K562 (cell line): Measurements from ENCODE around the gene FAM83G. TPM values are rescaled to one million over a fixed set of nuclear protein-coding genes. Genes with fewer than 3 reads are reported as not detected.
A peak's percentile ranks its signal among the peaks of the same experiment; 100 is the strongest.

Source experiments
- ATAC-seq: fragments of 200-7000 bp; cut with Tn5 transposase; 3 replicates; pipeline ENCODE4 v1.9.1; 2020; ENCODE audit warnings: moderate library complexity
- BruUV-seq: library from RNA; stranded (reverse); fragments of 400-500 nt; replicated peaks from 2 replicates; lab custom pipeline; 2021; lab: Mats Ljungman, UMichigan
- CTCF ChIA-PET: fragments of 300-600 bp; formaldehyde crosslinking; extraction: SDS; loops from one replicate; lab custom pipeline; 2021; ENCODE audit warnings: low intra/inter-chr PET ratio; lab: Yijun Ruan, JAX
- POLR2A ChIA-PET: fragments of 300-600, 350-650 bp; sonication (Branson Sonifier 250); formaldehyde crosslinking; extraction: SDS; loops from one replicate; lab custom pipeline; 2021; ENCODE audit warnings: antibody characterized with exemption, inconsistent platforms; lab: Yijun Ruan, JAX
- DNase-seq, 4 experiments: peaks; one replicate each; pipeline versions ENCODE4 v3.0.0 to v3.0.0-alpha.2; 2011 to 2018; ENCODE audit warnings: low spot score in 3 of 4, mixed read lengths in 3 of 4; ENCODE audit errors: extremely low read depth in 1 of 4
- FAIRE-seq: peaks from 2 replicates; lab custom pipeline; 2011; peaks lifted over from hg19 to GRCh38; lab: Jason Lieb, UNC
- H2AFZ ChIP-seq: 2 replicates; pipeline ENCODE4 v1.6.0; 2011; ENCODE audit warnings: low read depth, low read length, control low read depth, inconsistent platforms
- H3K27ac ChIP-seq: fragments of 200-600 bp; 3 replicates; pipeline ENCODE4 v1.8.0; 2011; ENCODE audit warnings: low read depth, mild to moderate bottlenecking, control low read depth, inconsistent platforms, low read length, moderate library complexity, mixed read lengths; ENCODE audit errors: extremely low read depth
- H3K27me3 ChIP-seq, 2 experiments: fragments of 300-600 bp in 1 of 2; 2 replicates in 1 of 2; 3 replicates in 1 of 2; pipeline versions ENCODE4 v1.6.0 to v1.8.0; 2011; ENCODE audit warnings: inconsistent platforms in 2 of 2, low read length in 2 of 2, mild to moderate bottlenecking in 1 of 2, mixed read lengths in 1 of 2, moderate library complexity in 1 of 2; ENCODE audit not compliant: control insufficient read depth in 2 of 2, insufficient read depth in 2 of 2
- H3K36me3 ChIP-seq: fragments of 300-600 bp; 3 replicates; pipeline ENCODE4 v1.8.0; 2011; ENCODE audit warnings: mild to moderate bottlenecking, low read length, inconsistent platforms; ENCODE audit not compliant: control insufficient read depth, insufficient read depth
- H3K4me1 ChIP-seq, 2 experiments: fragments of 200-600 bp in 1 of 2; replicated peaks in 1 of 2; 2 replicates in 1 of 2; 3 replicates in 1 of 2; pipeline versions ENCODE4 v1.5.1 to v1.8.0; 2011; ENCODE audit warnings: inconsistent platforms in 2 of 2, low read length in 2 of 2, mild to moderate bottlenecking in 1 of 2, mixed read lengths in 1 of 2, moderate library complexity in 1 of 2; ENCODE audit not compliant: control insufficient read depth in 2 of 2, insufficient read depth in 2 of 2
- H3K4me2 ChIP-seq: 2 replicates; pipeline ENCODE4 v1.6.1; 2011; ENCODE audit warnings: low read length, control low read depth, inconsistent platforms, mixed read lengths; ENCODE audit not compliant: insufficient read depth
- H3K4me3 ChIP-seq: fragments of 200-600 bp; sonication (generic), shearing (Covaris generic); 2 replicates; pipeline ENCODE4 v1.5.1; 2016; ENCODE audit warnings: control low read depth, inconsistent platforms
- H3K79me2 ChIP-seq: fragments of 200-600 bp; 3 replicates; pipeline ENCODE4 v1.8.0; 2011; ENCODE audit warnings: low read length, inconsistent platforms; ENCODE audit not compliant: control insufficient read depth, insufficient read depth
- H3K9ac ChIP-seq, 2 experiments: 2 replicates each; pipeline versions ENCODE4 v1.6.0 to v1.6.1; 2011; ENCODE audit warnings: low read depth in 2 of 2, low read length in 2 of 2, control low read depth in 1 of 2, inconsistent platforms in 1 of 2, mild to moderate bottlenecking in 1 of 2, mixed read lengths in 1 of 2; ENCODE audit not compliant: insufficient read depth in 1 of 2
- H3K9me1 ChIP-seq: one replicate; pipeline ENCODE4 v1.6.0; 2011; ENCODE audit warnings: inconsistent platforms, mild to moderate bottlenecking, low read length, moderate library complexity; ENCODE audit not compliant: control insufficient read depth, insufficient read depth
- H3K9me3 ChIP-seq: replicated peaks from 2 replicates; pipeline ENCODE4 v1.5.1; 2011; ENCODE audit warnings: low read depth, low read length, inconsistent platforms; ENCODE audit not compliant: control insufficient read depth, insufficient read depth
- H4K20me1 ChIP-seq: replicated peaks from 2 replicates; pipeline ENCODE4 v1.6.1; 2011; ENCODE audit warnings: low read length, inconsistent platforms, mixed read lengths; ENCODE audit not compliant: control insufficient read depth, insufficient read depth
- EGR1 ChIP-seq: fragments of 450-650 bp; conservative IDR thresholded peaks from 2 replicates; pipeline ENCODE4 v1.6.1; 2017; ENCODE audit warnings: mild to moderate bottlenecking
- HDAC3 ChIP-seq: fragments of 450-650 bp; IDR thresholded peaks from 2 replicates; pipeline ENCODE4 v1.6.1; 2018; ENCODE audit warnings: borderline replicate concordance, mild to moderate bottlenecking, moderate library complexity; ENCODE audit not compliant: partially characterized antibody
- KAT7 ChIP-seq: sonication (generic); formaldehyde crosslinking; IDR thresholded peaks from 2 replicates; pipeline ENCODE4 v1.8.0; 2022; ENCODE audit warnings: missing genetic modification reagents, mild to moderate bottlenecking, borderline replicate concordance
- MED1 ChIP-seq: sonication (generic); formaldehyde crosslinking; IDR thresholded peaks from 2 replicates; pipeline ENCODE4 v1.8.1; 2023; ENCODE audit warnings: missing genetic modification reagents, borderline replicate concordance
- NEUROD1 ChIP-seq: fragments of 150-350 bp; IDR thresholded peaks from 2 replicates; pipeline ENCODE4 v1.6.1; 2014; ENCODE audit warnings: borderline replicate concordance, low read length, low read depth; ENCODE audit not compliant: partially characterized antibody
- POLR2G ChIP-seq: fragments of 200-400 bp; formaldehyde crosslinking; IDR thresholded peaks from 2 replicates; pipeline ENCODE4 v1.6.1; 2017; ENCODE audit warnings: low read depth, mild to moderate bottlenecking, antibody characterized with exemption, low read length, moderate library complexity
- RBFOX2 ChIP-seq: fragments of 200-400 bp; formaldehyde crosslinking; IDR thresholded peaks from 2 replicates; pipeline ENCODE4 v1.6.1; 2017; ENCODE audit warnings: low read depth, mild to moderate bottlenecking, low read length, moderate library complexity
- TFE3 ChIP-seq: fragments of 450-650 bp; formaldehyde crosslinking; IDR thresholded peaks from 2 replicates; pipeline ENCODE4 v1.4.0; 2020; ENCODE audit warnings: mild to moderate bottlenecking, mixed read lengths
- ZNF253 ChIP-seq: fragments of 250-450 bp; sonication (Bioruptor Pico); conservative IDR thresholded peaks from 2 replicates; pipeline ENCODE4 v1.6.1; 2021; ENCODE audit warnings: mild to moderate bottlenecking
- WGBS: fragments of 100-300 bp; shearing (Covaris generic); methylation state at CpG from one replicate; pipeline ENCODE4 v1.1.6; 2016; ENCODE audit warnings: low coverage, mixed read lengths; ENCODE audit not compliant: insufficient coverage; ENCODE audit errors: missing lambda C conversion rate; 5-methylcytosine and 5-hydroxymethylcytosine counted together
- in situ Hi-C: fragments of 300-500 bp; cut with MboI; formaldehyde crosslinking; loops from 4 replicates; pipeline ENCODE4 v1.15.0; 2018; ENCODE audit warnings: inconsistent platforms, mixed read lengths
- intact Hi-C: fragments of 100-400 bp; cut with micrococcal nuclease; formaldehyde crosslinking; loops from 2 replicates; pipeline ENCODE4 v1.14.2; 2022
- polyA plus RNA-seq, 8 experiments: library from polyadenylated mRNA; depleted of rRNA in 4 of 8; stranded (reverse) in 5 of 8; unstranded in 3 of 8; fragments of >200 nt; fragmentation: Nextera tagmentation in 2 of 8; fragmentation: Illumina TruSeq in 1 of 8; extraction: Ambion mirVana in 2 of 8; extraction: Trizol in 1 of 8; gene quantifications; 2 replicates each; pipeline versions ENCODE4 v1.2.1 to v1.2.3, GENCODE V29; 2011 to 2014; ENCODE audit warnings: inconsistent platforms in 1 of 8, missing spikeins in 1 of 8
- total RNA-seq, 7 experiments: library from RNA; depleted of rRNA in 6 of 7; stranded (reverse); fragments of >200 nt in 6 of 7; fragmentation: Illumina TruSeq in 2 of 7; extraction: Trizol in 2 of 7; gene quantifications; 2 replicates each; pipeline versions ENCODE4 v1.2.1 to v1.2.3, GENCODE V29; 2011 to 2021; ENCODE audit warnings: low replicate concordance in 1 of 7
- TF ChIP-seq, protein P1 (sequence below): sonication (generic); formaldehyde crosslinking; IDR thresholded peaks from 2 replicates; pipeline ENCODE4 v1.8.0; 2023; ENCODE audit warnings: missing genetic modification reagents, mild to moderate bottlenecking, borderline replicate concordance
- TF ChIP-seq, protein P2 (sequence below): sonication (generic); formaldehyde crosslinking; IDR thresholded peaks from 2 replicates; pipeline ENCODE4 v1.8.0; 2022; ENCODE audit warnings: missing genetic modification reagents, mild to moderate bottlenecking, moderate library complexity, borderline replicate concordance

FAM83G gene
- total and polyA plus RNA-seq, 9 of the 15 experiments (the other 6 are each of a cell fraction or from before 2014, with no cell fraction given): 0.04 to 10.3 (median 4.5) TPM; not detected in 1

GRCh38 chr17:19003543-19004420 lies 782 bp downstream of the FAM83G start:
- peaks cover 20% of the 10 kb centered on the region for H4K20me1 ChIP-seq
- TF ChIP-seq, protein P1, sequence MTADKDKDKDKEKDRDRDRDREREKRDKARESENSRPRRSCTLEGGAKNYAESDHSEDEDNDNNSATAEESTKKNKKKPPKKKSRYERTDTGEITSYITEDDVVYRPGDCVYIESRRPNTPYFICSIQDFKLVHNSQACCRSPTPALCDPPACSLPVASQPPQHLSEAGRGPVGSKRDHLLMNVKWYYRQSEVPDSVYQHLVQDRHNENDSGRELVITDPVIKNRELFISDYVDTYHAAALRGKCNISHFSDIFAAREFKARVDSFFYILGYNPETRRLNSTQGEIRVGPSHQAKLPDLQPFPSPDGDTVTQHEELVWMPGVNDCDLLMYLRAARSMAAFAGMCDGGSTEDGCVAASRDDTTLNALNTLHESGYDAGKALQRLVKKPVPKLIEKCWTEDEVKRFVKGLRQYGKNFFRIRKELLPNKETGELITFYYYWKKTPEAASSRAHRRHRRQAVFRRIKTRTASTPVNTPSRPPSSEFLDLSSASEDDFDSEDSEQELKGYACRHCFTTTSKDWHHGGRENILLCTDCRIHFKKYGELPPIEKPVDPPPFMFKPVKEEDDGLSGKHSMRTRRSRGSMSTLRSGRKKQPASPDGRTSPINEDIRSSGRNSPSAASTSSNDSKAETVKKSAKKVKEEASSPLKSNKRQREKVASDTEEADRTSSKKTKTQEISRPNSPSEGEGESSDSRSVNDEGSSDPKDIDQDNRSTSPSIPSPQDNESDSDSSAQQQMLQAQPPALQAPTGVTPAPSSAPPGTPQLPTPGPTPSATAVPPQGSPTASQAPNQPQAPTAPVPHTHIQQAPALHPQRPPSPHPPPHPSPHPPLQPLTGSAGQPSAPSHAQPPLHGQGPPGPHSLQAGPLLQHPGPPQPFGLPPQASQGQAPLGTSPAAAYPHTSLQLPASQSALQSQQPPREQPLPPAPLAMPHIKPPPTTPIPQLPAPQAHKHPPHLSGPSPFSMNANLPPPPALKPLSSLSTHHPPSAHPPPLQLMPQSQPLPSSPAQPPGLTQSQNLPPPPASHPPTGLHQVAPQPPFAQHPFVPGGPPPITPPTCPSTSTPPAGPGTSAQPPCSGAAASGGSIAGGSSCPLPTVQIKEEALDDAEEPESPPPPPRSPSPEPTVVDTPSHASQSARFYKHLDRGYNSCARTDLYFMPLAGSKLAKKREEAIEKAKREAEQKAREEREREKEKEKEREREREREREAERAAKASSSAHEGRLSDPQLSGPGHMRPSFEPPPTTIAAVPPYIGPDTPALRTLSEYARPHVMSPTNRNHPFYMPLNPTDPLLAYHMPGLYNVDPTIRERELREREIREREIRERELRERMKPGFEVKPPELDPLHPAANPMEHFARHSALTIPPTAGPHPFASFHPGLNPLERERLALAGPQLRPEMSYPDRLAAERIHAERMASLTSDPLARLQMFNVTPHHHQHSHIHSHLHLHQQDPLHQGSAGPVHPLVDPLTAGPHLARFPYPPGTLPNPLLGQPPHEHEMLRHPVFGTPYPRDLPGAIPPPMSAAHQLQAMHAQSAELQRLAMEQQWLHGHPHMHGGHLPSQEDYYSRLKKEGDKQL (CRISPR knock-in tag): no peak
- TF ChIP-seq RBFOX2 (peak; percentile 68; the same call in 1 of the 2 replicates), NEUROD1 (no peak), MED1 (CRISPR knock-in tag) (no peak), HDAC3 (no peak), KAT7 (0 out of 2 replicates have a peak, but pooled peaks have one; percentile 39), TFE3 (no peak), EGR1 (0 out of 2 replicates have a peak, but pooled peaks have one; percentile 13), POLR2G (0 out of 2 replicates have a peak, but pooled peaks have one; percentile 33), ZNF253 (no peak)
- TF ChIP-seq, protein P2, sequence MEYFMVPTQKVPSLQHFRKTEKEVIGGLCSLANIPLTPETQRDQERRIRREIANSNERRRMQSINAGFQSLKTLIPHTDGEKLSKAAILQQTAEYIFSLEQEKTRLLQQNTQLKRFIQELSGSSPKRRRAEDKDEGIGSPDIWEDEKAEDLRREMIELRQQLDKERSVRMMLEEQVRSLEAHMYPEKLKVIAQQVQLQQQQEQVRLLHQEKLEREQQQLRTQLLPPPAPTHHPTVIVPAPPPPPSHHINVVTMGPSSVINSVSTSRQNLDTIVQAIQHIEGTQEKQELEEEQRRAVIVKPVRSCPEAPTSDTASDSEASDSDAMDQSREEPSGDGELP (CRISPR knock-in tag): peak; percentile 27; the same call in 1 of the 2 replicates

More at GRCh38 chr17:19003543-19004420, 782 bp downstream of the FAM83G start:
- peak overlapping the region; percentile 70 for H2AFZ ChIP-seq
- peak overlapping the region; percentile 78 to 93 for H3K9ac ChIP-seq
- peaks cover 13% of the 10 kb centered on the region; the same call in 2 of the 3 replicates for H3K79me2 ChIP-seq
- H3K36me3 ChIP-seq: peaks cover 29% of the 10 kb centered on the region; the same call in 2 of the 3 replicates
- no peaks in the 10 kb centered on the region for H3K27me3 ChIP-seq
- H3K9me3 ChIP-seq: no peaks in the 10 kb centered on the region
- H3K27ac ChIP-seq: peak overlapping the region; percentile 81
- H3K4me2 ChIP-seq: peak overlapping the region; percentile 84
- CTCF ChIA-PET: no interaction called here
- WGBS: 63% methylated on average over 15 of the region's 73 CpGs
- H3K9me1 ChIP-seq: no peaks in the 10 kb centered on the region
- intact Hi-C loops: no loop called here
- in situ Hi-C loops: no loop called here
- H3K4me1 ChIP-seq: peaks cover 23 to 48% of the 10 kb centered on the region in 2 experiments
- ATAC-seq: peak; percentile 68
- BruUV-seq: no TSS peak
- DNase-seq: peak; percentile 29 to 79 (median 70)
- FAIRE-seq: no peak
- peak overlapping the region; percentile 65 for H3K4me3 ChIP-seq
- POLR2A ChIA-PET: interaction anchor here (0.6 to 1.1 kb wide), 4 partner anchors 12 to 865 kb away, joined by 3 to 4 read pairs (median 3); no protein-coding TSS in a partner anchor
